IMR-90 (cell line): ENCODE results near the gene CDKN3. TPM values are rescaled to one million over a fixed set of nuclear protein-coding genes. Genes with fewer than 3 reads are reported as not detected.

Experiments used
- ATAC-seq: fragments of 200-7000 bp; cut with Tn5 transposase; 2 replicates; pipeline ENCODE4 v1.9.1; 2020; ENCODE audit warnings: low read depth, mild to moderate bottlenecking, moderate library complexity
- BruUV-seq: library from RNA; stranded (reverse); fragments of 400-500 nt; replicated peaks from 2 replicates; lab custom pipeline; 2021; lab: Mats Ljungman, UMichigan
- CTCF ChIA-PET: fragments of 300-600 bp; formaldehyde crosslinking; extraction: SDS; loops from one replicate; lab custom pipeline; 2021; ENCODE audit warnings: antibody characterized with exemption; lab: Yijun Ruan, JAX
- POLR2A ChIA-PET: fragments of 300-600 bp; sonication (Branson Sonifier 250); formaldehyde crosslinking; loops from one replicate; lab custom pipeline; 2022; ENCODE audit warnings: antibody characterized with exemption; ENCODE audit not compliant: unreplicated experiment; lab: Charles Lee
- DNase-seq: peaks from one replicate; pipeline ENCODE4 v3.0.0; 2013
- H2AFZ ChIP-seq: replicated peaks from 2 replicates; pipeline ENCODE3; 2013; ENCODE audit warnings: low read length, mild to moderate bottlenecking; ENCODE audit not compliant: poor library complexity
- H2AK5ac ChIP-seq: 2 replicates; pipeline ENCODE4 v1.6.1; 2013; ENCODE audit warnings: low read depth, low read length, inconsistent platforms
- H2AK9ac ChIP-seq: replicated peaks from 2 replicates; pipeline ENCODE3; 2013; ENCODE audit warnings: mild to moderate bottlenecking, low read depth, low read length, moderate library complexity; ENCODE audit not compliant: poor library complexity
- H2BK120ac ChIP-seq: 2 replicates; pipeline ENCODE4 v1.6.1; 2013; ENCODE audit warnings: low read depth, low read length, inconsistent platforms
- H2BK15ac ChIP-seq: 3 replicates; pipeline ENCODE4 v1.6.1; 2013; ENCODE audit warnings: low read depth, low read length, inconsistent platforms
- H2BK20ac ChIP-seq: 2 replicates; pipeline ENCODE4 v1.6.1; 2013; ENCODE audit warnings: low read depth, mild to moderate bottlenecking, inconsistent platforms, low read length, moderate library complexity
- H2BK5ac ChIP-seq: 2 replicates; pipeline ENCODE4 v1.6.1; 2013; ENCODE audit warnings: mild to moderate bottlenecking, low read depth, low read length, inconsistent platforms; ENCODE audit not compliant: poor library complexity, severe bottlenecking
- H3K14ac ChIP-seq: replicated peaks from 2 replicates; pipeline ENCODE4 v1.6.1; 2013; ENCODE audit warnings: low read depth, low read length, inconsistent platforms
- H3K18ac ChIP-seq: 2 replicates; pipeline ENCODE4 v1.6.1; 2013; ENCODE audit warnings: low read depth, low read length, control low read depth
- H3K23ac ChIP-seq: 2 replicates; pipeline ENCODE4 v1.6.1; 2013; ENCODE audit warnings: low read depth, low read length, inconsistent platforms
- H3K27ac ChIP-seq: 2 replicates; pipeline ENCODE4 v1.5.1; 2013; ENCODE audit warnings: mild to moderate bottlenecking, control low read depth, low read length; ENCODE audit not compliant: insufficient read depth
- H3K27me3 ChIP-seq: 2 replicates; pipeline ENCODE4 v1.6.1; 2013; ENCODE audit warnings: low read length; ENCODE audit not compliant: control insufficient read depth, insufficient read depth
- H3K36me3 ChIP-seq: 2 replicates; pipeline ENCODE4 v1.6.1; 2013; ENCODE audit warnings: low read length, mixed read lengths; ENCODE audit not compliant: control insufficient read depth, insufficient read depth
- H3K4ac ChIP-seq: 2 replicates; pipeline ENCODE4 v1.6.1; 2013; ENCODE audit warnings: low read depth, low read length, inconsistent platforms
- H3K4me1 ChIP-seq: 2 replicates; pipeline ENCODE4 v1.6.1; 2013; ENCODE audit warnings: low read length, mixed read lengths; ENCODE audit not compliant: control insufficient read depth, insufficient read depth
- H3K4me2 ChIP-seq: 2 replicates; pipeline ENCODE4 v1.6.1; 2013; ENCODE audit warnings: low read depth, mild to moderate bottlenecking, control low read depth, low read length, moderate library complexity
- H3K4me3 ChIP-seq: 2 replicates; pipeline ENCODE4 v1.5.1; 2013; ENCODE audit warnings: low read depth, mild to moderate bottlenecking, control low read depth, low read length, moderate library complexity; ENCODE audit not compliant: insufficient read depth
- H3K56ac ChIP-seq: 2 replicates; pipeline ENCODE4 v1.6.1; 2013; ENCODE audit warnings: low read length, inconsistent platforms; ENCODE audit not compliant: insufficient read depth; ENCODE audit errors: extremely low read depth
- H3K79me1 ChIP-seq, 2 experiments: 2 replicates each; pipeline ENCODE4 v1.6.1; 2013; ENCODE audit warnings: low read length in 2 of 2, inconsistent platforms in 1 of 2, low read depth in 1 of 2
- H3K9ac ChIP-seq: 2 replicates; pipeline ENCODE4 v1.6.1; 2013; ENCODE audit warnings: low read depth, low read length, control low read depth
- H3K9me1 ChIP-seq: 2 replicates; pipeline ENCODE4 v1.6.1; 2013; ENCODE audit warnings: low read length, inconsistent platforms; ENCODE audit not compliant: insufficient read depth
- H3K9me3 ChIP-seq: 2 replicates; pipeline ENCODE4 v1.6.1; 2013; ENCODE audit warnings: low read length; ENCODE audit not compliant: control insufficient read depth, insufficient read depth
- H4K20me1 ChIP-seq: 2 replicates; pipeline ENCODE4 v1.6.1; 2013; ENCODE audit warnings: low read length, inconsistent platforms; ENCODE audit not compliant: insufficient read depth
- H4K5ac ChIP-seq: 2 replicates; pipeline ENCODE4 v1.6.1; 2013; ENCODE audit warnings: mild to moderate bottlenecking, low read depth, low read length, control low read depth
- H4K8ac ChIP-seq, 2 experiments: 2 replicates each; pipeline ENCODE4 v1.6.1; 2013; ENCODE audit warnings: low read depth in 2 of 2, low read length in 2 of 2, control low read depth in 1 of 2, inconsistent platforms in 1 of 2
- H4K91ac ChIP-seq: 2 replicates; pipeline ENCODE4 v1.6.1; 2013; ENCODE audit warnings: low read depth, low read length, inconsistent platforms; ENCODE audit not compliant: insufficient read depth
- CEBPB ChIP-seq: IDR thresholded peaks from 2 replicates; pipeline ENCODE4 v1.6.1; 2012; ENCODE audit warnings: low read depth, low read length, improper control_type of control experiment
- FOS ChIP-seq: fragments of 150-350 bp; IDR thresholded peaks from 2 replicates; pipeline ENCODE4 v1.6.1; 2016; ENCODE audit warnings: low read depth, low read length
- NFE2L2 ChIP-seq: fragments of 150-350 bp; IDR thresholded peaks from 2 replicates; pipeline ENCODE4 v1.6.1; 2016; ENCODE audit warnings: low read depth, mild to moderate bottlenecking, low read length
- whole genome bisulfite sequencing, 2 experiments: methylation state at CpG; one replicate each; pipeline versions ENCODE4 v1.1.5 to v1.1.7; 2013; ENCODE audit warnings: missing lambda C conversion rate in 2 of 2; ENCODE audit not compliant: insufficient read length in 1 of 2; ENCODE audit errors: extremely low coverage in 2 of 2; 5-methylcytosine and 5-hydroxymethylcytosine counted together
- dilution Hi-C: fragments of 300-500 bp; cut with HindIII; formaldehyde crosslinking; loops from one replicate; pipeline ENCODE4 v1.14.3; 2018; ENCODE audit warnings: low sequenced_read_pairs; ENCODE audit not compliant: unreplicated experiment
- in situ Hi-C: fragments of 300-500 bp; cut with MboI; formaldehyde crosslinking; loops from 3 replicates; pipeline ENCODE4 v1.14.3; 2019; ENCODE audit warnings: low sequenced_read_pairs, inconsistent platforms, mixed read lengths
- intact Hi-C: fragments of 100-400 bp; cut with micrococcal nuclease; formaldehyde crosslinking; loops from 2 replicates; pipeline ENCODE4 v1.10.0; 2022
- polyA plus RNA-seq, 3 experiments: library from polyadenylated mRNA; depleted of rRNA; stranded (reverse); fragments of >200 nt; gene quantifications; 2 replicates each; pipeline ENCODE4 v1.2.3, GENCODE V29; 2012; ENCODE audit warnings: low replicate concordance in 1 of 3
- total RNA-seq: library from RNA; depleted of rRNA; stranded (reverse); fragments of >200 nt; gene quantifications from 2 replicates; pipeline ENCODE4 v1.2.3, GENCODE V29; 2012

Gene CDKN3
- total and polyA plus RNA-seq, 2 of the 4 experiments (the other 2 are of a cell fraction), result 38.9 to 48.9 TPM

- Histone ChIP-seq H3K36me3 (no peaks in the 10 kb centered on the region), H3K79me1 (no peaks in the 10 kb centered on the region), H3K4me1 (peaks cover 2% of the 10 kb centered on the region; the same call in 1 of the 2 replicates), H2AFZ (no peak overlapping the region), H3K18ac (no peak overlapping the region), H2AK9ac (no peak overlapping the region), H3K23ac (no peak overlapping the region), H3K4ac (no peak overlapping the region), H2AK5ac (no peak overlapping the region), H3K9me3 (no peaks in the 10 kb centered on the region), H4K8ac (no peak overlapping the region), H3K9ac (no peak overlapping the region), H3K14ac (no peak overlapping the region), H3K56ac (no peak overlapping the region), H2BK15ac (no peak overlapping the region), H4K5ac (no peak overlapping the region), H2BK20ac (no peak overlapping the region), H3K4me2 (no peak overlapping the region), H3K27ac (no peak overlapping the region), H2BK5ac (no peak overlapping the region), H3K27me3 (no peaks in the 10 kb centered on the region), H3K9me1 (no peaks in the 10 kb centered on the region; the same call in 1 of the 2 replicates), H3K4me3 (no peak overlapping the region), H4K20me1 (no peaks in the 10 kb centered on the region), H4K91ac (no peak overlapping the region), H2BK120ac (no peak overlapping the region)
- CTCF ChIA-PET, result interaction anchor here (0.5 kb wide), 1 partner anchor 562 kb away, joined by 3 read pairs; no protein-coding TSS in a partner anchor
- dilution Hi-C loops (no loop called here), in situ Hi-C loops (no loop called here), intact Hi-C loops (no loop called here)
- DNase-seq, result peak; percentile 52
- no TSS peak for BruUV-seq
- TF ChIP-seq CEBPB (peak; percentile 77), NFE2L2 (no peak), FOS (no peak)
- WGBS, 2 experiments, result no CpG with 5 or more reads among the region's 8 CpGs
- POLR2A ChIA-PET, result no interaction called here
- peak; percentile 41; the same call in 1 of the 2 replicates for ATAC-seq
Observed at GRCh38 chr14:54447231-54447692, 50.5 kb downstream of the CDKN3 start.
